IPS-18a (cell line): ENCODE data around the gene RTL1.

ENCODE experiments used
- H3K27ac ChIP-seq: one replicate; pipeline ENCODE4 v1.5.1; 2013; ENCODE audit warnings: low read length
- H3K27me3 ChIP-seq: one replicate; pipeline ENCODE4 v1.6.1; 2013; ENCODE audit warnings: mild to moderate bottlenecking, low read length; ENCODE audit not compliant: control insufficient read depth, insufficient read depth
- H3K36me3 ChIP-seq: one replicate; pipeline ENCODE4 v1.6.1; 2013; ENCODE audit warnings: low read depth, low read length; ENCODE audit not compliant: control insufficient read depth
- H3K4me1 ChIP-seq: one replicate; pipeline ENCODE4 v1.6.1; 2013; ENCODE audit warnings: low read depth, low read length; ENCODE audit not compliant: control insufficient read depth
- H3K4me3 ChIP-seq: one replicate; pipeline ENCODE4 v1.5.1; 2013; ENCODE audit warnings: low read length
- H3K9ac ChIP-seq: one replicate; pipeline ENCODE4 v1.6.1; 2013; ENCODE audit warnings: mild to moderate bottlenecking, low read length, moderate library complexity
- H3K9me3 ChIP-seq: one replicate; pipeline ENCODE4 v1.6.1; 2013; ENCODE audit warnings: low read depth, low read length; ENCODE audit not compliant: control insufficient read depth

RTL1 gene

DNA sequence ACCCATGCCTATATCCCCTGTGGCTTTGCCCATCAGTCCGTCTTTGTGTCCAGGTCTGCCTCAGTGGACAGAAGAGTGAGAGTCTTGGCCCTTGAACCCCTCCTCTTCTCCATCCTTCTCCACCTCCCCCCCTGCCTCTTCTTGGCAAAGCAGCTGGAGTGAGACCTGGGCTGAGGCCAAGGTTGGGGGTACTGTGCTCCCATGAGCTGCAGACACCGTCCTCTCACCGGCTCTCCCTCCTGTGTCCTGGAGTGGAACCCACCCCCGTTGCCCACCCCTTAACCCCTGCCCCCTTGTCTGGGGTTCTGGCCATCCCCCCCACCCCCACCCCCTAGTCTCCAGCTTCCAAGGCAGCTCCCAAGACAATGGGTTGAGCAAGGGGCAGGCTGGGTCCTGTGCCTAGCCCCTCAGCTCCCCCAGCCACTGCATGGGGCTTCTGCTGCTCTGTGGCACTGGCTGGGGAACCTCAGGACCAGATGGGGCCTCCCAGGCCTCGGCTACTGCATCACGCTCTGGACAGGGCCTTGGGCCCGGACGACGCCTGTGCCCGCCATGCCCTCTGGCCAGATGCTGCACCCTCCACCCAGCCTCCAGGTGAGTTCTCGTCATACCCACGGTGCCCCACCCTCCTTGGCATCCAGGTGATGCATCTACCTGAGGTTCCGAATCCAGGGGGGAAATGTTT lies 35.7 kb downstream of the RTL1 start:
- Histone ChIP-seq H3K36me3 (no peaks in the 10 kb centered on the region), H3K9me3 (no peaks in the 10 kb centered on the region), H3K27me3 (no peaks in the 10 kb centered on the region), H3K4me1 (no peaks in the 10 kb centered on the region), H3K27ac (no peak overlapping the region), H3K4me3 (no peak overlapping the region), H3K9ac (no peak overlapping the region)

DNA sequence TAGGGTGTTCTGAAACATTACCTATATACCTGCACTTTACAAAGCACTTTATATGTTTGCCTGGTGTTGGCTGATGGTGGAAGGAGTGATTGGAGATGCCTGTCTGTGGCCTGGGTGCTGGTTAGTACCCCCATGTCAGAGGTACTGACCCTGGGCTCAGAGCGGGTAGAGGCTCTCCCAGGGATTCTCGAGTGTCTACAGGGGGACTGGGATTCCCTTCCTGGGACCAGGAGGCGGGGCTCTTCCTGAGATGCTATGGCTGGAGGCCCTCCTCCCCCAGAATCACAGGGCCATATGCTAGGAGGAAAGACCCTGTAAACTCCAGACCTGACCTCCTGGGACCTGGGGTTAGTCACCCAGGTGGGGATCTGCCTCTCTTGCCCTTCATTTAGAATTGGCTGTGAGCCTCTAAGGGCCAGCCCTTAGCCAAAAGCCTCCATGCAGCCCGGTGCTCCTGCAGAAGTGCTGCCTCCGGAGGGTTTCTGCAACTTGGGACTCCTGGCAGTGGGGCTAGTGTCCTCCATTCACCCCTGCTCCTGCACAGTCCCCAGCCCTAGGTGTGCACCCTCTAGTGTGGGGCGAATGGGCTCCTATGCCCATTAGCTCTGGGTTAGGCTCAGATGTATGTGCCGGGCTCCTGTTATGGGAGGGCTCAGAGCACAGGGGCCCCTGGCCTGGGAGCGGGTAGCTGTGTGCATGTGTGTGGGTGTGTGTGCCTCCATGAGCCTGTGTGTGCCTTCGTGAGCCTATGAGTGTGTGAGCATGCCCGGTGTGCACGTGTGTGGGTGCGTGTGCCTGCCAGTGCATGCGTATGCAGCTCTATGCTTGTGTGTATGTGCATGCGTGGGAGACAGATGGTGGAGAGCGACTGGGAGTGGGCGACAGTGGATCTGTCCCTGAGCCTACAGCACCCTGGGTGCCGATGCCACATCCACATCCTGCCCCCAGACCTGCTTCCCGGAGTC lies 36.6 kb downstream of the RTL1 start:
- Histone ChIP-seq H3K27me3 (no peaks in the 10 kb centered on the region), H3K9me3 (no peaks in the 10 kb centered on the region), H3K9ac (no peak overlapping the region), H3K4me1 (no peaks in the 10 kb centered on the region), H3K4me3 (no peak overlapping the region), H3K36me3 (no peaks in the 10 kb centered on the region), H3K27ac (no peak overlapping the region)

DNA sequence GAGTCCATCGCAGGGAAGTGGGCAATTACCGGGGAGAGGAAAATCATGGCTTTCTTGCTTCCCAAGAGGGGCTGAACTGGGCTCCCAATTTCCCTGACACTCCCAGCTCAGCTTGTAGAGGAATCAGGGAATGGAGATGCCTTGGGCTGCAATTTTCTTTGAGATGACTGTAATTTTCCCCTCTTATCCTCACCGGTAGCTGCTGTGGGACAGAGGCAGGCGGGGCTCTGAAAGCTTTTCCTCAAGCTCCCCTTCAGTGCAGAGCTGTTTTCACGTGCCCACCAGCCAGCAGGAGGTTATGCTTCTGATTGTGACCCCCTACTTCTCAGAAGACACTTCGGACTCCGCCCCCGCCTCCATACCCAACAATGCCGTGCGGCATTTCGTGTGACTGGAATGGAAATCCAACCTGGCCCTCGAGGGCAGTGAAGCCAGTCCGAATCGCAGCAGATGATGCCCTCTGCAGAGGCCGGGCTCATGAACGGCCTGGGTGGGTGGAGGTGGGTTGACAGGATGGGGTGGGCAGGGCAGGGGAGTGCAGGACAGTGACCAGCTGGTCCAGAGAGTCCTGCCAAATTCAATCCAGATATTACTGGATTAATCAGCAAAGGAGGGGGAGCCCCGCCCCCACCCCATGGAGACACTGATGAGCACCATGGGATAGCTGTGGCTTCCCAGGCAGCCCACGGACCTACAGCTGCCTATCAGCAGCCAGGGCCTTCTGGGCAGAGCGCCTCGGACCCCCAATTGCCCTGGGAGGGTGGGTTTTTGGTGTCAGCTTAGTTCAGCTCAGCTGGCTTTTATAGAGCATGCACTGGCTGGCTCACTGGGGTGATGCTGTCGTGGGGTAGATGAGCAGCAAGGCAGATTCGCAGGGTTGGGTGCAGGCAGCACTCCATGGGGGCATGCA lies 37.6 kb downstream of the RTL1 start:
- Histone ChIP-seq H3K27me3 (no peaks in the 10 kb centered on the region), H3K36me3 (no peaks in the 10 kb centered on the region), H3K9ac (no peak overlapping the region)

DNA sequence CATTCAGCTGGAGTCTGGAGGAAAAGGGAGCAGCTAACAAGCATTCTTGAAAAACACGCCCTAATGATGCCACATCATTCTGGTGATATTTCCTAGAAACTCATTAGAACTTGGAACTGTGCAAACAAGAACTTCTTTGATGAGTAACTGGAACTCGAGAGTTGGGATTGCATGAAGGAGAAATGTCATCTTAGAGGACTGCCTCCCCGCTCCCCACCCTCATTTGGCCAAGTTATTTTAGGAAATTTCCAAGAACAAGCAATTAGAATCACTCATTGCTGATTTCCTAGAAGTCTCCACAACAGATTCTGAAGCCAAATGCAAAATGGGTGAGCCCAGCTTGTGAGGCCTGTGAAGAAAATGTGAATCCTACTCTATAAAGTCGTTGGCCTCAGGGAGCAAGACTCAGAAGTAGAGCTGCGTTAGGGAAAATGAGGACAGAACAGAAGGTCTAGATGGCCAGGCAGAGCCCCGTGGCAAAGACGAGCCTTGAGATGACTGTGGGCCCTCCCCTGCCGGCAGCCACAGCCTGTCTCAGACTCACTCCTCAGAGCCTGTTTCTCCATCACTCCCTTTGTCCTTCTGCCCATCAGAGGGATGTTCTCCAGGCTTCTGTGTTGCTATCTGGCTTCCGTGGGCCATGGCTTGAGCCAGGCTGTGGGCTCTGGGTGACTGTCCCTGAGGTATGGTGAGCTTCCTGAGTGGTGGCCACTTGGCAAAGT lies 38.4 kb downstream of the RTL1 start:
- Histone ChIP-seq H3K36me3 (no peaks in the 10 kb centered on the region), H3K4me1 (no peaks in the 10 kb centered on the region), H3K9ac (no peak overlapping the region), H3K27me3 (no peaks in the 10 kb centered on the region), H3K27ac (no peak overlapping the region), H3K9me3 (no peaks in the 10 kb centered on the region), H3K4me3 (no peak overlapping the region)

More for the DNA sequence above, 37.6 kb downstream of the RTL1 start:
- no peak overlapping the region for H3K27ac ChIP-seq
- H3K9me3 ChIP-seq = no peaks in the 10 kb centered on the region
- no peaks in the 10 kb centered on the region for H3K4me1 ChIP-seq
- H3K4me3 ChIP-seq = no peak overlapping the region

DNA sequence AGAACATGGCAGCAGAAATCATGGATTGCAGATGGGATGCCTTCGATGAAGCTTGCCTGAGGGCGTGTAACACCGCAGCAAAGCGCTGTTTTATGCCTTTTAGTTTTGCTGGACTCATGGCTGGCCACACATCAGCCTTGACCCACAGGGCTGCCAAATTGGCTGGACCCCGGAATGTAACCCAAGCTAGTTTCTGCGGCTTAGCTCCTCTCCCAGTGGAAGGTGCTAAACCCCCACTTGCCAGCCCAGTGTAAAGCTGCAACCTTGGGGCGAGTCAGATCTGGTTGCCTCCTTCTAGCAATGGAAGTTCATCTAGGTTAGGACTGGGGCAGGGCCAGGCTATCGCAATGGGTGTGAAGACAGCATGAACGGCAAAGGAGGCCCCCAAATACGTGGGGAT lies 39.3 kb downstream of the RTL1 start:
- Histone ChIP-seq H3K27ac (no peak overlapping the region), H3K27me3 (no peaks in the 10 kb centered on the region), H3K9ac (no peak overlapping the region), H3K36me3 (no peaks in the 10 kb centered on the region), H3K4me1 (no peaks in the 10 kb centered on the region), H3K4me3 (no peak overlapping the region), H3K9me3 (no peaks in the 10 kb centered on the region)

DNA sequence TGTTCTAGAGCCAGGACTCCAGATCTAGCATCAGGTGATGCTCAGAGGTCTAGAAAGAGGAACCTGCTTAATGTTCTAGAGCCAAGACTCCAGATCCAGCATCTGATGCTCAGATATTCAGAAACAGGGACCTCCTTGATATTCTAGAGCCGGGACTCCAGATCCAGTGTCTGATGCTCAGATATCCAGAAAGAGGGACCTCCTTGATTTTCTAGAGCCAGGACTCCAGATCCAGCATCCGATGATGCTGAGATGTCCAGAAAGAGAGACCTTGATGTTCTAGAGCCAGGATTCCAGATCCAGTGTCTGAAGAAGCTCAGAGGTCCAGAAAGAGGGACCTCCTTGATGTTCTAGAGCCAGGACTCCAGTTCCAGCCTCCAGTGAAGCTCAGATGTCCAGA lies 40.7 kb downstream of the RTL1 start:
- no peak overlapping the region for H3K27ac ChIP-seq
- H3K4me3 ChIP-seq = no peak overlapping the region
- H3K9ac ChIP-seq = no peak overlapping the region
- H3K36me3 ChIP-seq = no peaks in the 10 kb centered on the region
- H3K27me3 ChIP-seq = no peaks in the 10 kb centered on the region
- no peaks in the 10 kb centered on the region for H3K9me3 ChIP-seq
- H3K4me1 ChIP-seq = no peaks in the 10 kb centered on the region

DNA sequence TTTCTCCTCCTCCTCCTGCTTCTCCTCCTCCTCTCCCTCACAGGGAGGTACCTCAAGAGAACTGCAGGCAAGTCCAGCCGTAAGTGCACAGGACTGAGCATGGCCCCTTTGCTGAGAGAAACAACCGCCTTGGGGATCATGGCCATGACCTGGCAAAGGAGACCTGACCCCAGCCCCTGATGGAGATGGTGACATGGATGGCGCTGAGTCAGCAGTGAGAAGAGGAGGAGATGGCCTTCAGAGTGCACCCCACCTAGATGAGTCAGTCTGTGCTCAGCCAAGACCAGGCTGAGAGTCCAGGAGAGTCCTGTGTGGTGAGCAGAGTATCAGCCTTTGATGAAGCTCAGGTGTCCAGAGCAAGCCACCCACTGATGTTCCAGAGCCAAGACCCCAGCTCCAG lies 41.2 kb downstream of the RTL1 start:
- Histone ChIP-seq H3K27me3 (no peaks in the 10 kb centered on the region), H3K27ac (no peak overlapping the region), H3K4me1 (no peaks in the 10 kb centered on the region), H3K9me3 (no peaks in the 10 kb centered on the region), H3K36me3 (no peaks in the 10 kb centered on the region), H3K4me3 (no peak overlapping the region), H3K9ac (no peak overlapping the region)

DNA sequence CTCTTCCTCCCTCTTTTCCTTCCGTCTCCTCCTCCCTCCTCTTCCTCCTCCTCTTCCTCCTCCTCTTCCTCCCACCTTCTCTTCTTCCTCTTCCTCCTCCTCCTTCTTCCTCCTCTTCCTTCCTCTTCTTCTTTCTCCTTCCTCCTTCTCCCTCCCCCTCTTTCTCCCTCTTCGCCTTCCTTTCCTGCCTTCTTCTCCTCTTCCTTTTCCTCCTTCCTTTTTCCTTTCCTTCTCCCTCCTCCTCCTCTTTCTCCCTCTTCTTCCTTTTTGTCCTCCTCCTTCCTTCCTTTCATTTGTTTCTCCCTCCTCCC lies 41.6 kb downstream of the RTL1 start:
- H3K27me3 ChIP-seq = no peaks in the 10 kb centered on the region
- H3K27ac ChIP-seq = no peak overlapping the region
- H3K9me3 ChIP-seq = no peaks in the 10 kb centered on the region
- H3K9ac ChIP-seq = no peak overlapping the region
- no peaks in the 10 kb centered on the region for H3K4me1 ChIP-seq
- H3K36me3 ChIP-seq = no peaks in the 10 kb centered on the region
- no peak overlapping the region for H3K4me3 ChIP-seq

DNA sequence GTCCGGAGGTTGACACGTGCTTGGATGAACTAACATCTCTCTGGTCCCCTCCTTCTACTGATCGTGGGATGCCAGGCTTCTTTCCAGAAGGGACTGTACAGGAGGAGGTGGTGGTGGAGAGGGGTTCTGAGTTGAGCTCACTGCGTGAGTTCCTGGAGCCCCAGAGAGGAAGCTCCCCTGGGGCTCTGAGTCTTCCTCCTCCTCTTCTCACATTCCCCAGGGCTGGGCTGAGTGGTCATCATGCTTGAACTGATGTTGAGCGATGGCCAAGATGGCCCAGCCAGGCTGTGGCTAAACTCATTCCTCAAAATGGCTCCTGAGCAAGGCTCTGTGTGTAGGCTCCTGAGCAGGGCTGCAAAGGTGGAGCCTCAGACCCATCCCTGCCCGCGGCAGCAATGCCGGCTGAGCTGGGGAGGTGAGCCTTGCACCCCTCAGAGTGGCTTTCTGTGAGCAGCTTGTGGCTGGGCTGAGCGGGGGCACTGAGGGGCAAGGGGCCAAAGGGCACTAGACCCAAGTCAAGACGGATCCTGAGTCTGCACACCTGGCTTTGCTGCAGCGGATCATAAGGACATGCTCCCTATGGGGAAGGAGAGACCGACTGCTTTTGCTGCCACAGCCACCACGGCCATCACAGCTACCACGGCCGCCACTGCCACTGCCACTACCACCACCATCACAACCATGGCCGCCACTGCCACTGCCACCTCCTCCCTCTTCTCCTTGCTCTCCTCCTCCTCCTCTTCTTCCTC lies 42.2 kb downstream of the RTL1 start:
- Histone ChIP-seq H3K27me3 (no peaks in the 10 kb centered on the region), H3K9me3 (no peaks in the 10 kb centered on the region), H3K4me1 (no peaks in the 10 kb centered on the region), H3K4me3 (no peak overlapping the region), H3K9ac (no peak overlapping the region), H3K27ac (no peak overlapping the region), H3K36me3 (no peaks in the 10 kb centered on the region)

DNA sequence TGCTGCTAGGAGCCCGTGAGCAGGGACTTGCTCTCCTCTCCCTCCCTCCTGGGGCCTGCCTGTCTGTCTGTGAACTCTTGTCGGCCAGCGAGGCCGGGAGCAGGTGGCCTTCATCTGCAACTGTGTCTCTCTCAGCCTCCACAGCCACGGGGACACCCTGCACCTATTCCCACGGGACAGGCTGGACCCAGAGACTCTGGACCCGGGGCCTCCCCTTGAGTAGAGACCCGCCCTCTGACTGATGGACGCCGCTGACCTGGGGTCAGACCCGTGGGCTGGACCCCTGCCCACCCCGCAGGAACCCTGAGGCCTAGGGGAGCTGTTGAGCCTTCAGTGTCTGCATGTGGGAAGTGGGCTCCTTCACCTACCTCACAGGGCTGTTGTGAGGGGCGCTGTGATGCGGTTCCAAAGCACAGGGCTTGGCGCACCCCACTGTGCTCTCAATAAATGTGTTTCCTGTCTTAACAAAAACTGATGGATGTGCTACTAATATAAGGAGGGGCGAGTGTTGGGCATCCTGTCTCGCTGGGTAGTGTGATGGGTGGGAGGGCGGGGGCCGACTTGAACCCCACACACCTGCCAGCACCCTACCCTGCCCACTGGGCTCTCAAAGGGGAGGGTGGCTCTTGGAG lies 42.9 kb downstream of the RTL1 start:
- Histone ChIP-seq H3K4me3 (no peak overlapping the region), H3K27me3 (no peaks in the 10 kb centered on the region), H3K9me3 (no peaks in the 10 kb centered on the region), H3K4me1 (no peaks in the 10 kb centered on the region), H3K9ac (no peak overlapping the region), H3K36me3 (no peaks in the 10 kb centered on the region), H3K27ac (no peak overlapping the region)
